Panc1 (cell line): ENCODE results near the gene ACTR8. TPM values are rescaled to one million over a fixed set of nuclear protein-coding genes. Genes with fewer than 3 reads are reported as not detected.

Source experiments
- ATAC-seq: fragments of 200-7000 bp; cut with Tn5 transposase; 2 replicates; pipeline ENCODE4 v1.9.1; 2020; ENCODE audit warnings: mild to moderate bottlenecking, moderate library complexity
- BruUV-seq: library from RNA; stranded (reverse); fragments of 400-500 nt; replicated peaks from 2 replicates; lab custom pipeline; 2021; lab: Mats Ljungman, UMichigan
- CTCF ChIA-PET: fragments of 300-600 bp; sonication (Branson Sonifier 250); formaldehyde crosslinking; loops from one replicate; lab custom pipeline; 2022; ENCODE audit warnings: antibody characterized with exemption; lab: Charles Lee
- POLR2A ChIA-PET: fragments of 300-600 bp; sonication (Branson Sonifier 250); formaldehyde crosslinking; loops from one replicate; lab custom pipeline; 2022; ENCODE audit warnings: antibody characterized with exemption; lab: Charles Lee
- DNase-seq: peaks from one replicate; pipeline ENCODE4 v3.0.0-alpha.2; 2010; ENCODE audit warnings: low read depth, low spot score
- H3K27ac ChIP-seq: 2 replicates; pipeline ENCODE4 v1.5.1; 2011; ENCODE audit warnings: mild to moderate bottlenecking, low read length, inconsistent platforms
- H3K27me3 ChIP-seq: fragments of 200-500 bp; sonication (Bioruptor generic); 2 replicates; pipeline ENCODE4 v1.6.0; 2014; ENCODE audit warnings: low read length, inconsistent platforms; ENCODE audit not compliant: control insufficient read depth, insufficient read depth
- H3K36me3 ChIP-seq: fragments of 200-500 bp; sonication (Bioruptor generic); 2 replicates; pipeline ENCODE4 v1.5.1; 2014; ENCODE audit warnings: inconsistent platforms, mild to moderate bottlenecking, low read length, moderate library complexity; ENCODE audit not compliant: control insufficient read depth, insufficient read depth
- H3K4me1 ChIP-seq: 2 replicates; pipeline ENCODE4 v1.5.1; 2011; ENCODE audit warnings: inconsistent platforms, mild to moderate bottlenecking, low read length, moderate library complexity; ENCODE audit not compliant: control insufficient read depth, insufficient read depth
- H3K4me3 ChIP-seq, 2 experiments: 2 replicates each; pipeline ENCODE4 v1.5.1; 2011 to 2012; ENCODE audit warnings: low read depth in 2 of 2, low read length in 2 of 2, mild to moderate bottlenecking in 2 of 2, inconsistent platforms in 1 of 2, moderate library complexity in 1 of 2
- H3K9me3 ChIP-seq: fragments of 200-500 bp; sonication (Bioruptor generic); 2 replicates; pipeline ENCODE4 v1.5.1; 2014; ENCODE audit warnings: low read depth, mild to moderate bottlenecking, inconsistent platforms, low read length, moderate library complexity; ENCODE audit not compliant: control insufficient read depth, insufficient read depth
- CTCF ChIP-seq: fragments of 450-650 bp; IDR thresholded peaks from 2 replicates; pipeline ENCODE4 v1.5.1; 2017; ENCODE audit warnings: mild to moderate bottlenecking
- POLR2AphosphoS5 ChIP-seq: IDR thresholded peaks from 2 replicates; pipeline ENCODE4 v1.6.1; 2012; ENCODE audit warnings: mild to moderate bottlenecking, low read depth, low read length, moderate library complexity
- REST ChIP-seq, 2 experiments: IDR thresholded peaks; 2 replicates each; pipeline ENCODE4 v1.6.1; 2011 to 2012; ENCODE audit warnings: low read depth in 2 of 2, control low read depth in 1 of 2, low read length in 1 of 2, mild to moderate bottlenecking in 1 of 2, moderate library complexity in 1 of 2; ENCODE audit not compliant: insufficient read depth in 1 of 2
- SIN3A ChIP-seq: IDR thresholded peaks from 2 replicates; pipeline ENCODE4 v1.6.1; 2012; ENCODE audit warnings: low read depth, mild to moderate bottlenecking, low read length, moderate library complexity, borderline replicate concordance; ENCODE audit not compliant: insufficient read depth
- TCF7L2 ChIP-seq: IDR thresholded peaks from 2 replicates; pipeline ENCODE4 v1.6.1; 2011; ENCODE audit warnings: mild to moderate bottlenecking, low read depth, low read length, inconsistent platforms
- in situ Hi-C: cut with HindIII; loops from 2 replicates; pipeline ENCODE4 v1.10.0; 2016; ENCODE audit warnings: low sequenced_read_pairs, low pct_unique_long_range_greater_than_20kb
- intact Hi-C: fragments of 100-400 bp; cut with micrococcal nuclease; formaldehyde crosslinking; loops from one replicate; pipeline ENCODE4 v1.10.0; 2022; ENCODE audit not compliant: unreplicated experiment
- total RNA-seq: library from RNA; stranded (reverse); gene quantifications from one replicate; pipeline ENCODE4 v1.2.1, GENCODE V29; 2021; ENCODE audit not compliant: unreplicated experiment

ACTR8 gene
- total RNA-seq, 1 experiment from 2014 or later: 26.2 TPM

- intact Hi-C loops: no loop called here
These were observed 18.8 kb downstream of the ACTR8 start for GRCh38 chr3:53863145-53863544.

GRCh38 chr3:53862241-53862640 is 19.7 kb downstream of the ACTR8 start:
- DNase-seq (no peak), ATAC-seq (no peak)
- ChIA-PET CTCF (no interaction called here), POLR2A (no interaction called here)
- Histone ChIP-seq H3K27me3 (no peaks in the 10 kb centered on the region), H3K9me3 (no peaks in the 10 kb centered on the region), H3K4me3 (no peak overlapping the region), H3K4me1 (no peaks in the 10 kb centered on the region), H3K36me3 (peaks cover 8% of the 10 kb centered on the region; the same call in 1 of the 2 replicates), H3K27ac (no peak overlapping the region)
- TF ChIP-seq CTCF: no peak
- in situ Hi-C loops (no loop called here), intact Hi-C loops (no loop called here)
- no TSS peak for BruUV-seq

More at GRCh38 chr3:53863145-53863544, 18.8 kb downstream of the ACTR8 start:
- no TSS peak for BruUV-seq
- no peak for ATAC-seq
- in situ Hi-C loops: no loop called here
- Histone ChIP-seq H3K27me3 (no peaks in the 10 kb centered on the region), H3K4me3 (no peak overlapping the region), H3K9me3 (no peaks in the 10 kb centered on the region), H3K4me1 (no peaks in the 10 kb centered on the region), H3K27ac (no peak overlapping the region), H3K36me3 (peaks cover 8% of the 10 kb centered on the region; the same call in 1 of the 2 replicates)
- CTCF ChIA-PET: no interaction called here
- TF ChIP-seq CTCF: no peak
- TF ChIP-seq POLR2AphosphoS5: no peak
- TF ChIP-seq SIN3A: no peak
- TF ChIP-seq REST (IDR thresholded peaks at IDR 0.05; ENCODE audit: insufficient read depth in 1 of 2, low read depth in 2 of 2, low read length in 1 of 2): no peak
- no peak for TF ChIP-seq TCF7L2
- no peak for DNase-seq
- POLR2A ChIA-PET: no interaction called here
